Activated CD4-positive, CD25-positive, alpha-beta regulatory T cell treated with anti-CD3 and anti-CD28 coated beads, Interleukin-2, amount 50 U/mL, for 72 hours (primary cell): ENCODE data around the gene SEMA4D.
"Not testable (repeated sequence)": the region's sequence is repeated elsewhere in the genome, so short reads cannot be mapped to it uniquely, and the experiment has no call there.

Experiments
- DNase-seq: peaks from one replicate; pipeline ENCODE4 v3.0.0; 2021

SEMA4D gene

GRCh38 chr9:89382026-89382986, 115.6 kb downstream of the SEMA4D start:
- DNase-seq = no peak

- DNase-seq = no peak
Measured at GRCh38 chr9:89381308-89381609, 116.7 kb downstream of the SEMA4D start.

- DNase-seq = no peak
Measured at GRCh38 chr9:89380437-89381307, 117.2 kb downstream of the SEMA4D start.

GRCh38 chr9:89379508-89380115, 118.3 kb downstream of the SEMA4D start:
- DNase-seq = no peak

- no peak for DNase-seq
Measured at GRCh38 chr9:89379031-89379430, 118.9 kb downstream of the SEMA4D start.

GRCh38 chr9:89378541-89378940, 119.4 kb downstream of the SEMA4D start:
- DNase-seq = no peak

- no peak for DNase-seq
Measured at GRCh38 chr9:89377411-89377810, 120.5 kb downstream of the SEMA4D start.

GRCh38 chr9:89376741-89377351, 121.1 kb downstream of the SEMA4D start:
- no peak for DNase-seq

- no peak for DNase-seq
Measured at GRCh38 chr9:89376286-89376685, 121.6 kb downstream of the SEMA4D start.

- DNase-seq = no peak
Measured at GRCh38 chr9:89375191-89375760, 122.6 kb downstream of the SEMA4D start.

GRCh38 chr9:89374176-89374575, 123.7 kb downstream of the SEMA4D start:
- DNase-seq = no peak

GRCh38 chr9:89372979-89373378, 124.9 kb downstream of the SEMA4D start:
- DNase-seq = no peak

- DNase-seq = no peak
Measured at GRCh38 chr9:89372230-89372816, 125.6 kb downstream of the SEMA4D start.

- not testable (repeated sequence) for DNase-seq
Measured at GRCh38 chr9:89371791-89372190, 126.1 kb downstream of the SEMA4D start.

GRCh38 chr9:89370593-89370992, 127.3 kb downstream of the SEMA4D start:
- no peak for DNase-seq

- DNase-seq = no peak
Measured at GRCh38 chr9:89368978-89369377, 128.9 kb downstream of the SEMA4D start.

GRCh38 chr9:89368550-89368949, 129.4 kb downstream of the SEMA4D start:
- DNase-seq = no peak

GRCh38 chr9:89367726-89368437, 130.0 kb downstream of the SEMA4D start:
- no peak for DNase-seq

- no peak for DNase-seq
Measured at GRCh38 chr9:89367281-89367680, 130.6 kb downstream of the SEMA4D start.

- no peak for DNase-seq
Measured at GRCh38 chr9:89366711-89367110, 131.2 kb downstream of the SEMA4D start.

GRCh38 chr9:89365532-89365912, 132.4 kb downstream of the SEMA4D start:
- DNase-seq = no peak
